ENCODE data around the gene MFAP3L.

The MFAP3L gene

DNA sequence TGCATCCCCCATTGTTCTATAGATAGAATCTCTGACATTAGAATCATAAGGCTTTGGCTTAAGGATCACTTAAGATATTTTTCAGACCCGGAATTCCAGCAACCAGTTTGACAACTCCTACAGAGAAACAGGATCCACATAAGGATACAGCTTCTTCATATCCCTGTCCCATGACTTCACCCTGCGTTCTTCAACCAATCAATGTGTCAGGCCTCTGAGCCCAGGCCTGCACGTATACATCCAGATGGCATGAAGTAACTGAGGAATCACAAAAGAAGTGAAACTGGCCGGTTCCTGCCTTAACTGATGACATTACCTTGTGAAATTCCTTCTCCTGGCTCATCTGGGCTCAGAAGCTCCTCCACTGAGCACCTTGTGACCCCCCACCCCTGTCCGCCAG, 85.1 kb downstream of the MFAP3L start:
- no peak for DNase-seq (ENCODE audit: low spot score)

DNA sequence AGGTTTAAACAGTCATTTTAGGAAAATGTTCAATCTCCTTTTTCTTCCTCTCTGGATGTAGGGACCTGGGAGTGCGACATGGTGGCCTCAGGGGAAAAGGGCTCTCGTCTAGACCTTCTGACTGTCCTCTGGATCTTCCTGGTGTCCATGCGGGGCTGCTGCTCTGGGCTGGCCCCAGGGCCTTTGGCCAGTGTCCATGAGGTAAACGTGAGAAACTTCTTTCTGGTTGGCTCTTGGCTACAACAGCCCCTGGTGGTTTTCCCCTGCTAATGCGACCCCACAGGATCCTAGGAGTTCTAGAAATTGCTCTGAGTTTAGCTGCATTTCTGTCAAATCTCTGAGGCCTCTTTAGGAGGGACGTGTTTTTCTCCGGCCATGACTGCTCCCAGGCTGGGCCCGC, 85.7 kb downstream of the MFAP3L start:
- DNase-seq (ENCODE audit: low spot score) = no peak

Data from AG20443 (cell line).